K562 (cell line): ENCODE measurements around the gene LCMT2. TPM values are rescaled to one million over a fixed set of nuclear protein-coding genes. Genes with fewer than 3 reads are reported as not detected.

ENCODE experiments used
- ARID4B ChIP-seq: sonication (generic); formaldehyde crosslinking; IDR thresholded peaks from 2 replicates; pipeline ENCODE4 v1.8.0; 2022; ENCODE audit warnings: mild to moderate bottlenecking, missing genetic modification reagents
- ATF1 ChIP-seq, 2 experiments: fragments of 450-650 bp in 1 of 2; IDR thresholded peaks; 2 replicates each; pipeline ENCODE4 v1.6.1; 2016; ENCODE audit warnings: missing compliant biosample characterization in 1 of 2, missing genetic modification characterization in 1 of 2
- EHMT2 ChIP-seq: fragments of 450-650 bp; IDR thresholded peaks from 2 replicates; pipeline ENCODE4 v1.6.1; 2018; ENCODE audit warnings: antibody characterized with exemption
- EP300 ChIP-seq: IDR thresholded peaks from 2 replicates; pipeline ENCODE4 v1.6.1; 2012; ENCODE audit warnings: low read length, improper control_type of control experiment
- HDAC3 ChIP-seq: fragments of 450-650 bp; IDR thresholded peaks from 2 replicates; pipeline ENCODE4 v1.6.1; 2018; ENCODE audit warnings: borderline replicate concordance, mild to moderate bottlenecking, moderate library complexity; ENCODE audit not compliant: partially characterized antibody
- MECOM ChIP-seq: fragments of 250-450 bp; sonication (Bioruptor Pico); IDR thresholded peaks from 2 replicates; pipeline ENCODE4 v1.8.0; 2022; ENCODE audit warnings: inconsistent platforms
- NR2F6 ChIP-seq: fragments of 450-650 bp; formaldehyde crosslinking; IDR thresholded peaks from 2 replicates; pipeline ENCODE4 v1.4.0; 2020; ENCODE audit warnings: mild to moderate bottlenecking
- RERE ChIP-seq: sonication (generic); formaldehyde crosslinking; IDR thresholded peaks from 2 replicates; pipeline ENCODE4 v1.8.0; 2023; ENCODE audit warnings: missing genetic modification reagents, mild to moderate bottlenecking, borderline replicate concordance
- SIN3A ChIP-seq, 2 experiments: fragments of 150-350 bp in 1 of 2; IDR thresholded peaks; 2 replicates each; pipeline ENCODE4 v1.6.1; 2011 to 2016; ENCODE audit warnings: borderline replicate concordance in 2 of 2, low read depth in 2 of 2, low read length in 2 of 2, mild to moderate bottlenecking in 2 of 2, moderate library complexity in 2 of 2; ENCODE audit not compliant: control insufficient read depth in 1 of 2
- SMARCA4 ChIP-seq: fragments of 450-650 bp; IDR thresholded peaks from 2 replicates; pipeline ENCODE4 v1.6.1; 2016
- SNRNP70 ChIP-seq: fragments of 200-400 bp; formaldehyde crosslinking; optimal IDR thresholded peaks from 2 replicates; pipeline ENCODE3; 2017; ENCODE audit warnings: low read depth, low read length
- ZBTB7A ChIP-seq: IDR thresholded peaks from 2 replicates; pipeline ENCODE4 v1.6.1; 2011; ENCODE audit warnings: low read depth, mild to moderate bottlenecking, low read length, moderate library complexity, borderline replicate concordance; ENCODE audit not compliant: control insufficient read depth
- ZNF395 ChIP-seq: fragments of 200-800 bp; sonication (Bioruptor generic); IDR thresholded peaks from 2 replicates; pipeline ENCODE4 v1.6.1; 2017; ENCODE audit warnings: missing genetic modification characterization, missing compliant biosample characterization
- ZNF444 ChIP-seq: fragments of 250-450 bp; sonication (Bioruptor Pico); IDR thresholded peaks from 2 replicates; pipeline ENCODE4 v1.4.0; 2020; ENCODE audit warnings: mild to moderate bottlenecking, moderate library complexity
- ZNF655 ChIP-seq: fragments of 250-450 bp; sonication (Bioruptor Pico); IDR thresholded peaks from 2 replicates; pipeline ENCODE4 v1.5.0; 2021
- polyA plus RNA-seq, 8 experiments: library from polyadenylated mRNA; depleted of rRNA in 4 of 8; stranded (reverse) in 5 of 8; unstranded in 3 of 8; fragments of >200 nt; fragmentation: Nextera tagmentation in 2 of 8; fragmentation: Illumina TruSeq in 1 of 8; extraction: Ambion mirVana in 2 of 8; extraction: Trizol in 1 of 8; gene quantifications; 2 replicates each; pipeline versions ENCODE4 v1.2.1 to v1.2.3, GENCODE V29; 2011 to 2014; ENCODE audit warnings: inconsistent platforms in 1 of 8, missing spikeins in 1 of 8
- total RNA-seq, 7 experiments: library from RNA; depleted of rRNA in 6 of 7; stranded (reverse); fragments of >200 nt in 6 of 7; fragmentation: Illumina TruSeq in 2 of 7; extraction: Trizol in 2 of 7; gene quantifications; 2 replicates each; pipeline versions ENCODE4 v1.2.1 to v1.2.3, GENCODE V29; 2011 to 2021; ENCODE audit warnings: low replicate concordance in 1 of 7

Gene LCMT2
- total and polyA plus RNA-seq, 9 of the 15 experiments (the other 6 are each of a cell fraction or from before 2014, with no cell fraction given), result 2.5 to 22.3 (median 15.2) TPM

GRCh38 chr15:43370310-43370974 lies 40.1 kb upstream of the LCMT2 start (continued):
- TF ChIP-seq ZNF655 (CRISPR knock-in tag), result no peak
- no peak for TF ChIP-seq RERE
- TF ChIP-seq MECOM (CRISPR knock-in tag), result no peak
- no peak for TF ChIP-seq NR2F6
- no peak for TF ChIP-seq SMARCA4
- no peak for TF ChIP-seq ZNF444 (CRISPR knock-in tag)
- peak; percentile 33 for TF ChIP-seq ZBTB7A
- TF ChIP-seq HDAC3, result no peak
- TF ChIP-seq ARID4B (CRISPR knock-in tag), result peak; percentile 63
- peak; percentile 90 to 93; a peak in 3 of 4 replicates for TF ChIP-seq SIN3A (IDR thresholded peaks at IDR 0.05; ENCODE audit: borderline replicate concordance in 2 of 2, control insufficient read depth in 1 of 2, low read depth in 2 of 2, low read length in 2 of 2)
- TF ChIP-seq EP300, result no peak
- TF ChIP-seq ATF1 (CRISPR knock-in tag; IDR thresholded peaks at IDR 0.05), result no peak
- no peak for TF ChIP-seq ATF1 (tag; IDR thresholded peaks at IDR 0.05)
- TF ChIP-seq EHMT2, result peak; percentile 70
- TF ChIP-seq ZNF395 (CRISPR knock-in tag), result 0 out of 2 replicates have a peak, but pooled peaks have one; percentile 51
- no peak for TF ChIP-seq SNRNP70
